B cell (primary cell): ENCODE results near the gene FLT1. TPM values are rescaled to one million over a fixed set of nuclear protein-coding genes. Genes with fewer than 3 reads are reported as not detected.

Source experiments
- ATAC-seq: fragments of 200-7000 bp; cut with Tn5 transposase; one replicate; pipeline ENCODE4 v1.10.0; 2021; ENCODE audit warnings: low read depth, mild to moderate bottlenecking, moderate number of reproducible peaks, moderate library complexity
- CTCF ChIA-PET: fragments of 350-600 bp; sonication (Branson Sonifier 250); formaldehyde crosslinking; loops from one replicate; lab custom pipeline; 2021; ENCODE audit warnings: antibody characterized with exemption, inconsistent platforms; lab: Charles Lee
- POLR2A ChIA-PET: fragments of 350-600 bp; sonication (Branson Sonifier 250); formaldehyde crosslinking; loops from one replicate; lab custom pipeline; 2021; ENCODE audit warnings: antibody characterized with exemption; lab: Charles Lee
- DNase-seq: peaks from one replicate; pipeline ENCODE4 v3.0.0; 2013
- H2AFZ ChIP-seq: 2 replicates; pipeline ENCODE4 v1.6.1; 2012; ENCODE audit warnings: mild to moderate bottlenecking, low read depth, low read length; ENCODE audit not compliant: insufficient read depth, poor library complexity, severe bottlenecking
- H3K27ac ChIP-seq, 2 donors: 1 replicate in 1 of 2; 2 replicates in 1 of 2; pipeline ENCODE4 v1.5.1; 2012 to 2013; ENCODE audit warnings: low read length in 2 of 2, mild to moderate bottlenecking in 2 of 2, moderate library complexity in 1 of 2
- H3K27me3 ChIP-seq, 4 experiments: fragments of 200-600 bp in 1 of 4; sonication (generic) in 1 of 4; replicated peaks in 1 of 4; 1 replicate in 2 of 4; 2 replicates in 2 of 4; pipeline versions ENCODE4 v1.6.1 to v1.7.0; 2013 to 2016; ENCODE audit warnings: low read length in 3 of 4, mild to moderate bottlenecking in 2 of 4, mixed read lengths in 1 of 4, moderate library complexity in 1 of 4; ENCODE audit not compliant: insufficient read depth in 4 of 4, control insufficient read depth in 3 of 4; ENCODE audit errors: control extremely low read depth in 1 of 4
- H3K36me3 ChIP-seq, 2 experiments: replicated peaks in 1 of 2; 1 replicate in 1 of 2; 2 replicates in 1 of 2; pipeline versions ENCODE4 v1.6.1 to v1.7.1; 2013; ENCODE audit warnings: low read length in 1 of 2; ENCODE audit not compliant: insufficient read depth in 2 of 2, control insufficient read depth in 1 of 2; ENCODE audit errors: control extremely low read depth in 1 of 2, extremely low read depth in 1 of 2
- H3K4me1 ChIP-seq, 2 donors: fragments of 200-600 bp in 1 of 2; sonication (generic) in 1 of 2; 1 replicate in 1 of 2; 2 replicates in 1 of 2; pipeline versions ENCODE4 v1.5.1 to v1.6.1; 2013 to 2017; ENCODE audit warnings: low read length in 2 of 2; ENCODE audit not compliant: control insufficient read depth in 2 of 2, insufficient read depth in 2 of 2
- H3K4me2 ChIP-seq: replicated peaks from 2 replicates; pipeline ENCODE3; 2012; ENCODE audit warnings: mild to moderate bottlenecking, low read depth, low read length; ENCODE audit not compliant: poor library complexity, severe bottlenecking
- H3K4me3 ChIP-seq, 5 experiments: fragments of 200-600 bp in 1 of 5; sonication (generic) in 1 of 5; 1 replicate in 3 of 5; 2 replicates in 2 of 5; pipeline versions ENCODE4 v1.5.1 to v1.7.0; 2011 to 2016; ENCODE audit warnings: low read length in 4 of 5, mild to moderate bottlenecking in 4 of 5, low read depth in 2 of 5, control low read depth in 1 of 5, moderate library complexity in 1 of 5; ENCODE audit not compliant: insufficient read depth in 1 of 5; ENCODE audit errors: control extremely low read depth in 1 of 5, extremely low read depth in 1 of 5
- H3K79me2 ChIP-seq: fragments of 200-600 bp; sonication (generic); one replicate; pipeline ENCODE4 v1.6.0; 2016; ENCODE audit warnings: low read length; ENCODE audit not compliant: control insufficient read depth, insufficient read depth
- H3K9ac ChIP-seq: fragments of 200-600 bp; sonication (generic); 2 replicates; pipeline ENCODE4 v1.6.1; 2017; ENCODE audit warnings: mild to moderate bottlenecking, low read length, moderate library complexity
- H3K9me3 ChIP-seq, 3 donors: one replicate each; pipeline versions ENCODE4 v1.6.1 to v1.7.1; 2013; ENCODE audit warnings: low read length in 2 of 3; ENCODE audit not compliant: control insufficient read depth in 2 of 3, insufficient read depth in 1 of 3; ENCODE audit errors: control extremely low read depth in 1 of 3
- H4K20me1 ChIP-seq: 2 replicates; pipeline ENCODE4 v1.6.0; 2012; ENCODE audit warnings: mild to moderate bottlenecking, low read length; ENCODE audit not compliant: insufficient read depth, control insufficient read depth, poor library complexity, severe bottlenecking
- H3K27ac Mint-ChIP-seq: one replicate; pipeline ENCODE4 v1.8.0; 2021; ENCODE audit warnings: mixed read lengths
- H3K27me3 Mint-ChIP-seq: one replicate; pipeline ENCODE4 v1.8.0; 2021; ENCODE audit warnings: mixed read lengths
- H3K4me1 Mint-ChIP-seq: one replicate; pipeline ENCODE4 v1.8.0; 2021; ENCODE audit warnings: mixed read lengths
- H3K4me3 Mint-ChIP-seq: one replicate; pipeline ENCODE4 v1.8.0; 2021; ENCODE audit warnings: mixed read lengths
- H3K9me3 Mint-ChIP-seq: one replicate; pipeline ENCODE4 v1.8.0; 2022; ENCODE audit warnings: mixed read lengths; ENCODE audit not compliant: insufficient read depth
- CTCF ChIP-seq: fragments of 200-600 bp; IDR thresholded peaks from one replicate; pipeline ENCODE4 v1.8.0; 2022; ENCODE audit warnings: antibody characterized with exemption, mild to moderate bottlenecking
- EZH2 ChIP-seq: IDR thresholded peaks from 2 replicates; pipeline ENCODE4 v1.6.1; 2012; ENCODE audit warnings: borderline replicate concordance, low read depth, mild to moderate bottlenecking, moderate library complexity, low read length; ENCODE audit not compliant: insufficient read depth, poor library complexity, severe bottlenecking
- WGBS: methylation state at CpG from one replicate; pipeline ENCODE4 v1.1.5; 2013; ENCODE audit warnings: missing lambda C conversion rate; ENCODE audit not compliant: insufficient coverage; 5-methylcytosine and 5-hydroxymethylcytosine counted together
- intact Hi-C: fragments of 100-400 bp; cut with micrococcal nuclease; formaldehyde crosslinking; loops from one replicate; pipeline ENCODE4 v1.10.0; 2022
- polyA plus RNA-seq: library from polyadenylated mRNA; depleted of rRNA; stranded (reverse); fragments of >200 nt; gene quantifications from 2 replicates; pipeline ENCODE4 v1.2.3, GENCODE V29; 2012
- total RNA-seq, 2 donors: library from RNA; stranded (reverse); fragments of 120-200 nt in 1 of 2; gene quantifications; 1 replicate in 1 of 2; 2 replicates in 1 of 2; pipeline versions ENCODE4 v1.2.3 to v1.2.4, GENCODE V29; 2013 to 2022

Gene FLT1
- total and polyA plus RNA-seq, 2 donors (not counting 1 experiment from before 2014, with no cell fraction given): 1.1 to 1.2 TPM

- ChIA-PET POLR2A (no interaction called here), CTCF (no interaction called here)
- H3K4me1 ChIP-seq: peaks cover 14 to 19% of the 10 kb centered on the region in 2 donors
- H4K20me1 ChIP-seq: no peaks in the 10 kb centered on the region
- no peak overlapping the region for H3K27ac ChIP-seq
- DNase-seq (no peak), ATAC-seq (no peak)
- H3K36me3 ChIP-seq: no peaks in the 10 kb centered on the region
- peak overlapping the region; percentile 26 for H3K27ac Mint-ChIP-seq
- WGBS: no CpG with 5 or more reads among the region's 4 CpGs
- H2AFZ ChIP-seq: no peak overlapping the region
- peaks cover 9% of the 10 kb centered on the region for H3K27me3 Mint-ChIP-seq
- TF ChIP-seq CTCF (no peak), EZH2 (no peak)
- intact Hi-C loops: no loop called here
- H3K4me1 Mint-ChIP-seq: peaks cover 30% of the 10 kb centered on the region
- no peak overlapping the region for H3K4me3 Mint-ChIP-seq
- no peak overlapping the region for H3K4me3 ChIP-seq
- H3K9me3 Mint-ChIP-seq: no peaks in the 10 kb centered on the region
- no peaks in the 10 kb centered on the region for H3K79me2 ChIP-seq
- no peaks in the 10 kb centered on the region for H3K27me3 ChIP-seq
- no peaks in the 10 kb centered on the region for H3K9me3 ChIP-seq
- no peak overlapping the region for H3K4me2 ChIP-seq
- H3K9ac ChIP-seq: no peak overlapping the region
Measured at GRCh38 chr13:28413999-28414398, 80.9 kb downstream of the FLT1 start.

DNA sequence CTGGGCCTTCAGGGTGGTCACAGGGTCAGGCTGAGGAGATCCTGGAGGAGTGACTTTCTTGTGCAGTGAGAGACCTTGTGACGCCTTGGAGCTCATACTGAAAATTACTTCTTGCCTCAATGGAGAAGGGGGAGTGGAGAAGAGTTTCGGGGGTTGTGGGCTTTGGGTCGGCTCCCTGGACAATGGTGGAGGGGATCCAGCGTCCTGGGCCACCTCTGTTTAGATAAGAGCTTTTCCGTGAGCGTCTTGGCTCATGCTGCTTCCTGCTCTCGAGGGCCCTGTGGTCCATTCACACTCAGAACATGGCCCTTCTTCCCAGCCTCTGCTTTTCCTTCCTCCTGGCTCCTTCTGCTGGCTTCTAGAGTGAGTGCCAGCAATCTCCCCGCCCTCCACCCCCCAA lies 81.9 kb downstream of the FLT1 start:
- no peaks in the 10 kb centered on the region for H3K79me2 ChIP-seq
- Mint-ChIP-seq H3K9me3 (no peaks in the 10 kb centered on the region), H3K27me3 (peaks cover 9% of the 10 kb centered on the region), H3K27ac (no peak overlapping the region), H3K4me3 (no peak overlapping the region), H3K4me1 (peaks cover 38% of the 10 kb centered on the region)
- intact Hi-C loops: no loop called here
- no peak overlapping the region for H3K27ac ChIP-seq
- H3K9me3 ChIP-seq: no peaks in the 10 kb centered on the region
- ATAC-seq: no peak
- H3K4me3 ChIP-seq: no peak overlapping the region
- no peak for DNase-seq
- 76% methylated on average over 6 of the region's 8 CpGs for WGBS
- no peaks in the 10 kb centered on the region for H3K36me3 ChIP-seq
- H3K4me2 ChIP-seq: no peak overlapping the region
- ChIA-PET POLR2A (no interaction called here), CTCF (no interaction called here)
- H3K4me1 ChIP-seq: peaks cover 24 to 26% of the 10 kb centered on the region in 2 donors
- H2AFZ ChIP-seq: no peak overlapping the region
- TF ChIP-seq CTCF (no peak), EZH2 (no peak)
- H3K27me3 ChIP-seq: no peaks in the 10 kb centered on the region
- no peak overlapping the region for H3K9ac ChIP-seq
- H4K20me1 ChIP-seq: no peaks in the 10 kb centered on the region
